Middle frontal gyrus (tissue), 1 donor: ENCODE results near the gene APLP2.
"Not testable (repeated sequence)": the region's sequence is repeated elsewhere in the genome, so short reads cannot be mapped to it uniquely, and the experiment has no call there.

ENCODE experiments used
- DNase-seq: peaks from one replicate; pipeline ENCODE4 v3.0.0-alpha.2; 2015; ENCODE audit warnings: low spot score; ENCODE audit errors: extremely low spot score

Gene APLP2

DNA sequence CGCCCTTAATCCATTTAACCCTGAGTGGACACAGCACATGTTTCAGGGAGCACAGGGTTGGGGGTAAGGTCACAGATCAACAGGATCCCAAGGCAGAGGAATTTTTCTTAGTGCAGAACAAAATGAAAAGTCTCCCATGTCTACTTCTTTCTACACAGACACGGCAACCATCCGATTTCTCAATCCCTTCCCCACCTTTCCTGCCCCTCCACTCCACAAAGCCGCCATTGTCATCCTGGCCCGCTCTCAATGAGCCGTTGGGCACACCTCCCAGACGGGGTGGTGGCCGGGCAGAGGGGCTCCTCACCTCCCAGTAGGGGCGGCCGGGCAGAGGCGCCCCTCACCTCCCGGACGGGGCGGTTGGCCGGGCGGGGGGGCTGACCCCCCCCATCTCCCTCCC is 20.8 kb downstream of the APLP2 start:
- not testable (repeated sequence) for DNase-seq

DNA sequence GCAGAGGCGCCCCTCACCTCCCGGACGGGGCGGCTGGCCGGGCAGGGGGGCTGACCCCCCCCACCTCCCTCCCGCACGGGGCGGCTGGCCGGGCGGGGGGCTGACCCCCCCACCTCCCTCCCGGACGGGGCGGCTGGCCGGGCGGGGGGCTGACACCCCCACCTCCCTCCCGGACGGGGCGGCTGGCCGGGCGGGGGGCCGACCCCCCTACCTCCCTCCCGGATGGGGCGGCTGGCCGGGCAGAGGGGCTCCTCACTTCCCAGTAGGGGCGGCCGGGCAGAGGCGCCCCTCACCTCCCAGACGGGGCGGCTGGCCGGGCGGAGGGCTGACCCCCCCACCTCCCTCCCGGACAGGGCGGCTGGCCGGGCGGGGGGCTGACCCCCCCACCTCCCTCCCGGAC is 21.5 kb downstream of the APLP2 start:
- DNase-seq: not testable (repeated sequence)

DNA sequence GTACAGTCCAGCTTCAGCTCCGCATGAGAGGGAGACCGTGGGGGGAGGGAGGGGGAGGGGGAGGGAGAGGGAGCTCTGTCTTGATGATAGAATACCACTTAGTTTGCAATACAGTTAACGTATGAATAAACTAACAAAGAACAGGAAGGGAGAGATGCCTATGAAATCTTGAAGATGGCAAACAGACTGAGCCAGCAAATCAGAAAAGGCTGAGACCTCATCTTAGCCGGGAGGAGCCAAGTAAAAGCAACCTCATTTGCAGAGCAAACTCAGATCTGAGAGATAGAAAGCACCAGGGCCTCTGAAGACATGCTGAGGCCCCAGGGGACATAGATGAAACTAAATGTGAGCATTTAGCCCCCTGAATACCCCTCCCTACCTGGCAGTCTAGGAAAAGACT is 23.0 kb downstream of the APLP2 start:
- DNase-seq: no peak

DNA sequence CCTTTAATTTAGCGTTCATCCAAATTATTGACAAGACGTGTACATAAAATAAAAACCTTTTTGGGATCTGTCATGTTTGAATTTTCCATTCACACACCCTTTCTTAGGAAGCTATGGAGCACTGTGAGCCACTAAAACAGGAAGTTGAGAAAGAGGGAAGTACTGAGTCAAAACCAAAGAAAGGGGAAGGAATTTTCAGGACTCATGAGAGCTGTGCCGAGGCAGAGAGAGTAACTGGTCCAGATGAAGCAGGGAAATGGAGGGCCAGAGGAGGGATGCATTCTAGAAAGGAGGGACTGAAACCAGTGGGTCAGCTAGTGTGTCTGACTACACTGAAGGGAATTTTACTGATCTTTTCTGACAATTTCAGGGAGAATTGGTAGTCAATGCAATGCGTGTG is 24.9 kb downstream of the APLP2 start:
- DNase-seq: no peak

DNA sequence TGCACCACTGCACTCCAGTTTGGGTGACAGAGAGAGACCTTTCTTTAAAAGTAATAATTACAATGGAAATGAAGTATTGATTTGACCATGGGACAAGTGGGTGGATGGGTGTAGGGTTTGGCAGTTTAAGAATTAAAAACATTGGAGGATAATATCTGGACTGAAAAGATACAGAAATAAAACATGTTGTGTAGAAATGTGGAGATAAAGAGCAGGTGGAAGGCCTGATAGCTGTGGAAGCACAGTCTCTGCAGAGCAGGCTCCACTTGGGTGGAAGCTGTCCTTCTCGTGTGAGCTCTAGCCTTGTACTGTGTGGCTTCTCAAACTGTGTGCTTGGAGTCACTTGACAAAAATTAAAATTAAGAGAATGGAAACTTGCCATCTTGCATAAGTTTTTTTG is 25.6 kb downstream of the APLP2 start:
- DNase-seq: no peak

DNA sequence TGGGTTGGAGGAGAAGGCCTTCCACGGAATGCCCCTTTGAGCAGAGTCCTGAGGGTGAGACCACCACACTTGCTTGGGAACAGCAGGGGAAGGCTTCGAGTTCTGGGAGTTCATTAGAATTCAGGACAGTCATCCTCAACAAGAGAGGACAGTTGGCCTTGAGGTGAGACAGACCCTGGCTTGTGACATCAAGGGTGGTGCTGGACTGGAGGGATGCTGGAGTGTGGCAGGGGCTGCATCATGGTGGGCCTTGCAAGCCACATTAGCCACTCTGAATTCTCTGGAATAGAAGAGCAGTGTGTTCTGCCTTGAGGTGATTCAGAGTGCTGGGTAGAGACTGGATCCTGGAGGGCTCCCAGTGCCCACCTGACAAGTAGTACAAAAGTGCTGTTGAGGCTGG is 26.3 kb downstream of the APLP2 start:
- DNase-seq: no peak

DNA sequence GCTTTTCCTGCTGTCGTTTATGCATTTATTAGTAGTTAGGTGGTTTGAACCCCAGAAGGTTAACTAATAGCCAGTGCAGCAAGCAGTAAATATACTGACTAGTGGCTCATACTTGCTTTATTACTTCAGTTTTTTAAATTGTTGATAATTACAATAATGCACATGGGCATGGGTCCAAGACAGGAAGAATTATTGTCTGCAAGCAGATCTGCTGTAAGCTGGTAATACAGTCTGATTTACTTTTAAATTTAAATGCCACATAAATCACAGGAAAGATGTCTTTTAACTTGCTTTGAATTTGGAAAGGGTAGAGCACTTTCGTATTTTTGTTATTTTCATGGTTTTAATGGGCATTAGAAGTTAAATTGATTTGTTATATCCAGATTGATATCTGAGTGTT is 27.1 kb downstream of the APLP2 start:
- DNase-seq: no peak

DNA sequence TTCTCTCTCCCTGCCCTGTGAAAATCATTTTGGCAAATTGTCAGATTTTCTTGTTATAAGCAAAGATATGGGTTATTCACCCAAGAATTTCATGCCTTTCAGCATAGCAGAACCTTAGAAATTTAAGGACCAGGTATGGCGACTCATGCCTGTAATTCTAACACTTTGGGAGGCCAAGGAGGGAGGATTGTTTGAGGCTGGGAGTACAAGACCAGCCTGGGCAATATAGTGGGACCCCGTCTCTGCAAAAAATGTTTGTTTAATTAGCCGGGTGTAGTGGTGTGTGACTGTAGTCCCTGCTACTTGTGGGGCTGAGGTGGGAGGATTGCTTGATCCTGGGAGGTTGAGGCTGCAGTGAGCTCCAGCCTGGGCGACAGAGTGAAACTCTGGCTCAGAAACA is 27.6 kb downstream of the APLP2 start:
- DNase-seq: no peak

DNA sequence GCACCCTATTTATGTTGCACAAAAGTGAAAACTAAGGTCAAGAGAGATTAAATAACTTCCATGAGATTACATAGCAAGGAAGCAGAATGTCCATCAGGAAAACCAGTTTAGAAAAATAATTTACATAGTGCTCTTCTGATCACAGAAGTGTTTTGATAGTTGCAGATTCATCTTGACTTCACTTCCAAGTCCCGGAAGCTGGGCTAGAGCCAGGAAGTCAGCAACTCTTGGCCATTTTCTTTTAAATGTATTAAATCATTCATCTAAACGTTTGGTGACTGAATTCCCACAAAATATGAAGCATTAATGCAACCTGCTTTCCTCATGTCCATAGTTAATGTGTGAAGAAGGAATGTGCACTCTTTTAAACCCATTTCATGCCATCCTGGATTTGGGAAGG is 29.7 kb downstream of the APLP2 start:
- DNase-seq: no peak

DNA sequence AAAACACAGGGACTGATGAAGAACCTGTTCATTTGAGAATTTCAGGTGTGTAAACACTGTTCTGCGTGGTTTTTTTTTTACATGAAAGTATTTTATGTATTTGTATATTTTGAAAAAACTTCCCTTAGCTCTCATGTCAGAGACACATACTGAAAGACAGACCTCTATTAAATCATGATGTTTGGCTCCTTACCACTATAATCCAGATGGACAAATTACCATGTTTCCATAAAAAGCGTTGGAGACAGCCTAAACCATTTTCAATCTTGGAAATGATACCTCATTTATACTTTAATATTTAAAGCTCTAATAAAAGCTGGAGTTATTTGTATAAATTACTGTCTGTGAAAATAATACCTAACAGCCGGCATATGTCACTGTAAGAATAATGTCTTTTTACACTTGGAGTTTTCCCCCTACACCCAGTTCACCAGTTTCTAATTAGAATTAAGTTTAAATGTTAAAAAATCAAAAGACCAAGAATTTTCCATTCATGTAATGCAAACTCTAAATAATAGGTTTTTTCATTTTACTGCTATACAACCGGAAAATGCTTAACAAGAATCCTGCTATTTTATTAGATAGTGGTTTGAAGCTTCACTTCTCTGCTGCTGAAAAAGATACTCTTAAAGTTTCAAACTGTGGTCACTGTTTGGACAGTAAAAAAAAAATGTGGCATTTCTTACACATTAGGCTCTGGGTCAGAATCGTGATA is 30.8 kb downstream of the APLP2 start:
- no peak for DNase-seq

DNA sequence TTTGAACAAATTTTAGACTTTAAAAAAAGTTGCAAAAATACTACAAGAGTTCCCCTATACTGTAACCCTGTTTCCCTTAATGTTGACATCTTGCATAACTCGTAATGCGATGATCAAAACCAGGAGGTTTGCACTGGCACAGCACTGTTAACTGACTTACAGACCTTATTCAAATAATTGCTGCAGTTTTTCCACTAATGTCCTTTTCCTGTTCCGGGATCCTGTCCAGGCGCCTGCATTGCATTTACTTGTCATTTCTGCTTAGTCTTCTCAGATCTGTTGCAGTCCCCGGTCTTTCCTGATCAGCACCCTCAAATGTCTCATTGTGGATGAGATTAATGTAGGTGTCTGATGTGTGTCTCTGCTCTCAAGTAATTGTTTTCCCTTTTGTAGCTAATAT is 32.0 kb downstream of the APLP2 start:
- DNase-seq: no peak

DNA sequence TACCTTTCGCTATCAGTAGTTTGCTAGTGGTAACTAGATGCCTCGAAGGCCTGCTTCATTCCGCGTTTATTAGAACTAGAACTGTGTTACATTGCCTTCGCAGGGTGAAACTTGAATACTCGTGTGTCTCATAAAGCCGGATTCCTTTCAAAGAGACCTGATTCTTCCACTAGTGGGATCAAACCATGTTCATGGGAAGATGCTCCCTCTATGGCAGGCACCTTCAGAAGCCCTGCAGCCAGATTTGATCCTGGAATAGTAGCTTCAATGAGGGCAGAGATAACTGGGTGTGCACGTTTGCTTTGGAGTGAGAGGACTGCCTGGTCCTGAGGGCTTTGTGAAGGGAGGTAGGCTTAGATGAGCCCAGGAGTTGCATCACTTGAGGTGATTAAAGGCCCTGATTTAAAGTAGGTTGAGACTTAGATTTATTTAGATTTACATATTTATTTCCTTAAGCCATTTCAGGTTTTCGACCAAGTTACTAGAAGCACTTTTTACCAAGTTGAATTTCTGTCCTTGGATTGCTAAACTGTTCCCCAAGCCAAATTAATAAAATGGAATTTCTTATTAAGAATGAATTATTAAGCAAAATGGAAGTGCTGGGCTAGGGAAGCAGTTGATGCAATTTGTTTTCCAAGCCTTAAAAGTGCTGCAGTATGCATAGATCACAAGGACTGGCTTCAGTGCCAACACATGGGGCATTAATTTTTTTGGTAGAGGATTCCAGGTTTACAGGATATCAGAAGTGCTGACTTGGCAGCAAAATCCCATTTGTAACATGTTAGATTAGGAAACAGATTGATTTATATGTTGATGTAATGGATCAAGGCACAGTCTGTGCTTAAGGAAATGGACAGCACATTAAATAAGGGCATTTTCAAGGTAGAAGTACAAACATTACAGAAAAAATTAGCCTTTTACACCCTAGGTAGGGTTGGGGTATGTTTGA is 32.9 kb downstream of the APLP2 start:
- no peak for DNase-seq

DNA sequence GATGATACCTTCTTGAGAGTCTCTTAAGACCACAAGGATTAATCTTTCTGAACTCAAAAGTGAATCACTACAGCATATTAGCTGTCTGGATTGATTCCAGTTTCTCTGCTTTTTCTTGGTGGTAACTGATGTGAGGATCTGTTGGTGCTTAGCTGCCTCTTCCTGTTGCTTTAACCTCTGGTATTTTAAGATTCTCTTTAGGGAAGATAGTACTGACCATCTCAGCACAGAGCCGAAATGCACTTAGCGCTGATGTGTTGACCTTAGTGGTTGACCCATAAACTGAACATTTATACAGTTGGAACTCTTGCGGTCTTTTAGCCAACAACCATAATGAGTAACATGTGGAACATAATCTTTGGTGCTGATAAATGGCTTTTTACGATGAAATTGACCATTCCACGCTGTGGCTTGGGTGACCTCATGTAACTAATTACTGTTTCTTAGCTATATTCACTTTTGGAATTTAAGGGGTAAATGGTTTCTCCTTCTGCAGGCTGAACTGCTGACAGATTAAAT is 33.7 kb downstream of the APLP2 start:
- DNase-seq: no peak

DNA sequence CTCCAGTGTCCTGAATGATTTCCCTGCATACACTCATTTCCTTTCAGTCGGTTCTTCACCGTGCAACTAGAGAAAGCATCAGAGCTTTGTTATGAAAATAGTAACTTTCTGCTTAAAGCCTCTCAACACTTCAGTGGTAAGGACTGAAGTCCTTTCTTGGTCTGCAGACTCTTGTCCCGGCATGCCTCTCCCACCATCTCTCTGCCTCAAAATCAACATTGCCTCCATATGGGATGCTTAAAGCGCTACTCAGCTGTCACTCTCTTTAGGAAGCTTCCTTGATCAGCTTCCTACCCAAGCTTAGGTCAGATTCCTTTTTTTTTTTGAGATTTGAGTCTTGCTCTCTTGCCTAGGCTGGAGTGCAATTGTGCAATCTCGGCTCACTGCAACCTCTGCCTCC is 36.7 kb downstream of the APLP2 start:
- no peak for DNase-seq

DNA sequence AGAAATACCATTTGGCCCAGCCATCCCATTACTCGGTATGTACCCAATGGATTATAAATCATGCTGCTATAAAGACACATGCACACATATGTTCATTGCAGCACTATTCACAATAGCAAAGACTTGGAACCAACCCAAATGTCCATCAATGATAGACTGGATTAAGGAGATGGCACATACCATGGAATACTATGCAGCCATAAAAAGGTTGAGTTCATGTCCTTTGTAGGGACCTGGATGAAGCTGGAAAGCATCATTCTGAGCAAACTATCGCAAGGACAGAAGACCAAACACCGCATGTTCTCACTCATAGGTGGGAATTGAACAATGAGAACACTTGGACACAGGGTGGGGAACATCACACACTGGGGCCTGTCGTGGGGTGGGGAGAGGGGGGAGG is 39.0 kb downstream of the APLP2 start:
- DNase-seq: not testable (repeated sequence)

DNA sequence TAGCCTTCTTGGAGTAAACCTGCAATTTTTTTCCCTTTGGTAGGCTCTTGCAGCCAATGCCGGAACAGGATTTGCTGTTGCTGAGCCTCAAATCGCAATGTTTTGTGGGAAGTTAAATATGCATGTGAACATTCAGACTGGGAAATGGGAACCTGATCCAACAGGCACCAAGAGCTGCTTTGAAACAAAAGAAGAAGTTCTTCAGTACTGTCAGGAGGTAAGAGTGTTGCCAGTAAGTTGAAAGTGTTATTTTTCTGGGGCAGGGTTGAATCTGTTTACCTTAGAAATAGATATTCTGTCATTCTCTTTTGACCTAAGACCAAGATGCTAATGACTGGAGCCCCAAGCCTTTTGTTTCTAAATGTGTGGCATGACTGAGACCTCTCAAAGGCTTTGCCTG is 39.7 kb downstream of the APLP2 start:
- no peak for DNase-seq

DNA sequence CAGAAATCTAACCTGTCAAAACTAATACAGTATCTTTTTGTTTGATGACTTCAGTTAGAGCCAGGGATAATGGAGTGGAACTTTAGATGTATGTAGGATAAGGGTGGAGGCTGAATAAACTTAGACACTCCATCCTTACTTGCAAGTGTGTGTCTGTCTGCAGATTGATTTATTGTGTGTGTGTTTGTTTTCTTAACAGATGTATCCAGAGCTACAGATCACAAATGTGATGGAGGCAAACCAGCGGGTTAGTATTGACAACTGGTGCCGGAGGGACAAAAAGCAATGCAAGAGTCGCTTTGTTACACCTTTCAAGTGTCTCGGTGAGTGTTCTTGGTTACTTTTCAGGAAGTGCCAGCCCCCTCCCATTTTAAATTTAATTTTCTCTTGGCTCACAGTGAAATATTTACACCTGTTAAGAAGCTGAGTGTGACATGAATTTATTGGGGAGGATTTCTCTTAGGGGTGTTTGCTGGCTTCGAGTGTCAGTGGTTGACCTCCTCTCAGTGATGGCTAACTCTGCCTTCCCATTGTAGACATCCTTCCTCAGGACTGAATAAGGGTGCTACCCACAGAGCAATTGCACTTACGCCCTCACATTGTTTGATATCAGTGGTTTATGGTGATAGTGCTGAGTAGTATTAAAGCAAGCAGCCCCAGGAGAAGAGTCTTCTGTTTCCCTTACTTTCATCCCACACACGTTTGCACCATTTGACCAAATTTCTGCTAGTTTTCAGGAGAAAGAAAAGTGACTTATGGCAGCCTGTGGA is 40.8 kb downstream of the APLP2 start:
- DNase-seq: no peak

DNA sequence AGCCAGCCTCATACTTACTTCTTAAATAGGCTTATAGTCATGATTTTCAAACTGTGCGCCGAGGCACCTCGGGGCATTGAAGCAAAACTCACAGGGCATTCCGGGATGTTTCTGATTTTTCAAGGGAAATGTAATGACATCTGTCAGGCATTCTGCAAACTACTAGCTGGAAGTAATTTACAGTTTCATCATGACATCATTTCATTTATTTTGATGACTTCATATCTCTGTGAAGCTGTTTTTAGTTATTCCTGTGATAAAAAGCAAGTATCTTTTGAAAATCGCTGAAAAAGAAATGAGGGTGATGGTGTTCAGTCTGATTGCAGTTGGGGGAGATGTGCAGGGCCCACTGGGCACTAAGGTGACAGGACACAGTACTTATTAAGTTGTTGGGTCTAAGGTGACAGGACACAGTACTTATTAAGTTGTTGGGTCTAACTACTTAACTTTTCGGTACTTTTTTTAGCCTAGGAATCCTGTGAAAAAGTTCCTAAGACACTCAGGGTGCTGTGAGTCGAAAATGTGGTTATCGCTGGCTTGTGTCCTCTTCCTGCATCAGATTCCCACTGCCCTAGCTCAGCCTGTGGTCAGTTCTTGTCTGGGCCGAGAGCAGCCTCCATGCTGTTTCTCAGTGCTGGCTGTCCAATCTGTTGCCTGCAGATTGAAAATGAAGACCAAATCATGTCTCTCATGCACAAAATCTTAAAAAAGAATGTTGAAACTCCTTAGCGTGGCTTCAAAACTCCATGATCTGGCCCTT is 42.6 kb downstream of the APLP2 start:
- no peak for DNase-seq

DNA sequence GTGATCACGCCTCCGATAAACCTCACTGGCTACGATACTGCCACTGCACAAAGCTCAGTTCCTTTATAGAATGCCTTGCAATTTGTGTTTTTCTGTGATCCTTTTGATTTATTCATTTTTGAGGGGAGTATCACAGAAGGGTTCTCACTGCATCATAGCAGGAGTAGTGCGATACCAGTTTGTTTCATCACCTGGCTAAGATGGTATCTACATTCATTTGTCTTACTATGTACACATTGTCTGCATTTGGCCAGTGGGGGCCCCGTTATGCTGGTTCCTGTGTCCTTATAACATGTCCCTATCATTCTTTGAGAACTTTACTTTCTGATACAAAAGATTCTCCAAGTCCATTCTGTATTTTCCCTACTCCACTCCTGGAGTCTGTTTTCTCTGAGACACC is 44.6 kb downstream of the APLP2 start:
- DNase-seq: no peak

DNA sequence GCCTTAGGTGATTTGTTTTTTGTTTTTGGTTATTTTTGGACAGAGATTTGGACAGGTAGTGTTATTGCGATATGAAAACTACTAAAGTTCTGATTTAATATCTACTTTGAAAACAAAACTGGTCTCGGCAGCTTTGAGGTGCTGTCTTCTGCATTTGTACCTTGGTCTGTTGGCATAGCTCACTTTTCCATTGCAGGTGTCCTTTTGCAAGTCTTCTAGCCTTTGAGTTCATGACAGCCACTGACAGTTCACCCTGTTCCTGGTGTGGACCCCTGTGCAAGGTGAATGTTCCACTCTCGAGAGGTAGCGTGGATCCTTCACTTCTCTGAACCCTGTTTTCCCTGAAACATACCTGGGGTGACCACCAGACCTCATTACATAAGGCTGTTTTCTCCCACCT is 45.0 kb downstream of the APLP2 start:
- DNase-seq: no peak

DNA sequence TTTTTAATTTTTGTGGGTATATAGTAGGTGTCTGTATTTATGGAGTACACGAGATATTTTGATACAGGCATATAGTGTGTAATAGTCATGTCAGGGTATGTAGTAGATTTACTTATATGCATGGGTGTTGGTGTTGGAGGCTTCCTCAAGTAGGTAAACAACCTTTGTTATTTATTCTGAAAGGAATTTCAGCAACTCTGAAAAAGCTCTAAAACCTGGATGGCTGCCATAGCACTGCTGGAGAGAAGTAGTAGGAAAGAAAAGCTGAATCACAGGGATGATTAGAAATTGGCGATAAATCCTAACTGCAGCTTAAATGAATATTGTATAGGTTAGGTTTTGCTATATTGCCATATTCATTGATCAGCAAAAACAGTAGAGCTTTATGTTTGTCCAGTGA is 45.5 kb downstream of the APLP2 start:
- no peak for DNase-seq
